Testis (tissue), 3 donors: ENCODE results near the gene ABHD17A. TPM values are rescaled to one million over a fixed set of nuclear protein-coding genes. Genes with fewer than 3 reads are reported as not detected.
A peak's percentile ranks its signal among the peaks of the same experiment; 100 is the strongest.

Experiments
- DNase-seq: peaks from one replicate; pipeline ENCODE4 v3.0.0-alpha.2; 2019
- H3K27ac ChIP-seq, 2 donors: fragments of 200-600 bp; sonication (generic); one replicate each; pipeline ENCODE4 v1.5.1; 2019
- H3K27me3 ChIP-seq: fragments of 200-600 bp; sonication (generic); one replicate; pipeline ENCODE4 v1.5.1; 2019
- H3K36me3 ChIP-seq: fragments of 200-600 bp; sonication (generic); one replicate; pipeline ENCODE4 v1.5.1; 2017; ENCODE audit warnings: low read depth; ENCODE audit errors: missing control alignments
- H3K4me1 ChIP-seq: fragments of 200-600 bp; sonication (generic); one replicate; pipeline ENCODE4 v1.5.1; 2019
- H3K4me3 ChIP-seq, 2 donors: fragments of 200-600 bp; sonication (generic); one replicate each; pipeline ENCODE4 v1.5.1; 2017 to 2019
- H3K9me3 ChIP-seq: fragments of 200-600 bp; sonication (generic); one replicate; pipeline ENCODE4 v1.5.1; 2017
- CTCF ChIP-seq, 3 experiments: fragments of 450-650 bp in 2 of 3; fragments of 200-600 bp in 1 of 3; sonication (generic) in 1 of 3; IDR thresholded peaks; one replicate each; pipeline ENCODE4 v1.5.1; 2016 to 2019; ENCODE audit warnings: antibody characterized with exemption in 3 of 3, mild to moderate bottlenecking in 2 of 3, moderate library complexity in 1 of 3
- POLR2A ChIP-seq: fragments of 450-650 bp; IDR thresholded peaks from one replicate; pipeline ENCODE4 v1.6.1; 2017; ENCODE audit warnings: antibody characterized with exemption, mild to moderate bottlenecking, moderate library complexity
- WGBS, 2 donors: methylation state at CpG; one replicate each; pipeline ENCODE4 v1.1.5; 2018; 5-methylcytosine and 5-hydroxymethylcytosine counted together
- intact Hi-C: fragments of 100-400 bp; cut with DNase I; formaldehyde crosslinking; loops from one replicate; pipeline ENCODE4 v1.15.1; 2023; ENCODE audit warnings: low total_unique reads
- polyA plus RNA-seq: library from polyadenylated mRNA; stranded (reverse); fragments of 350-450 nt; fragmentation: Illumina TruSeq; extraction: RNeasy Lipid Tissue Mini Kit (QIAGEN cat#74804); gene quantifications from one replicate; pipeline ENCODE4 v1.2.3, GENCODE V29; 2014; ENCODE audit warnings: low read depth, low replicate concordance; ENCODE audit not compliant: insufficient read depth
- total RNA-seq, 2 donors: library from RNA; depleted of rRNA; stranded (reverse); fragments of >200 nt; gene quantifications; one replicate each; pipeline ENCODE4 v1.2.3, GENCODE V29; 2016

Gene ABHD17A
- total and polyA plus RNA-seq, 3 donors from 2014 or later = 51.1 to 140 (median 127) TPM

GRCh38 chr19:1862424-1863327 lies 22.6 kb downstream of the ABHD17A start:
- no peak for TF ChIP-seq POLR2A
- no peak for TF ChIP-seq CTCF (IDR thresholded peaks at IDR 0.05)
- 0 to 1% methylated on average over 19 to 42 of the region's 109 CpGs for WGBS, 2 donors
- no peak for DNase-seq
- no peaks in the 10 kb centered on the region for H3K9me3 ChIP-seq
- intact Hi-C loops = no loop called here
- H3K36me3 ChIP-seq = no peaks in the 10 kb centered on the region
- peaks cover 46% of the 10 kb centered on the region for H3K4me1 ChIP-seq
- H3K27ac ChIP-seq = peak overlapping the region; percentile 44 to 56
- no peaks in the 10 kb centered on the region for H3K27me3 ChIP-seq
- peak overlapping the region; percentile 61 to 64 for H3K4me3 ChIP-seq

GRCh38 chr19:1862068-1862423 lies 23.2 kb downstream of the ABHD17A start:
- Histone ChIP-seq H3K9me3 (no peaks in the 10 kb centered on the region), H3K36me3 (no peaks in the 10 kb centered on the region), H3K4me1 (peaks cover 52% of the 10 kb centered on the region), H3K4me3 (peak overlapping the region; percentile 61 to 64), H3K27me3 (no peaks in the 10 kb centered on the region), H3K27ac (peak overlapping the region; percentile 44 to 50)
- intact Hi-C loops = no loop called here
- TF ChIP-seq CTCF (IDR thresholded peaks at IDR 0.05) (no peak), POLR2A (no peak)
- 4% methylated on average over 21 of the region's 21 CpGs; no CpG with 5 or more reads in 1 of the 2 donors for WGBS, 2 donors
- DNase-seq = no peak

GRCh38 chr19:1861599-1862031 lies 23.7 kb downstream of the ABHD17A start:
- Histone ChIP-seq H3K27me3 (no peaks in the 10 kb centered on the region), H3K9me3 (no peaks in the 10 kb centered on the region), H3K36me3 (no peaks in the 10 kb centered on the region), H3K4me1 (peaks cover 54% of the 10 kb centered on the region), H3K27ac (peak overlapping the region; percentile 44 to 50), H3K4me3 (peak overlapping the region; percentile 61 to 64)
- TF ChIP-seq POLR2A (no peak), CTCF (IDR thresholded peaks at IDR 0.05) (no peak)
- WGBS, 2 donors = 22 to 24% methylated on average over 19 to 23 of the region's 23 CpGs
- intact Hi-C loops = no loop called here
- no peak for DNase-seq

GRCh38 chr19:1860821-1861598 lies 24.3 kb downstream of the ABHD17A start:
- TF ChIP-seq POLR2A = no peak
- no peak for TF ChIP-seq CTCF (IDR thresholded peaks at IDR 0.05)
- no peaks in the 10 kb centered on the region for H3K36me3 ChIP-seq
- no peaks in the 10 kb centered on the region for H3K27me3 ChIP-seq
- intact Hi-C loops = no loop called here
- no peak for DNase-seq
- H3K4me1 ChIP-seq = peaks cover 60% of the 10 kb centered on the region
- peak overlapping the region in 1 of 2 donors; percentile 61 for H3K4me3 ChIP-seq
- no peaks in the 10 kb centered on the region for H3K9me3 ChIP-seq
- H3K27ac ChIP-seq = peak overlapping the region in 1 of 2 donors; percentile 50
- WGBS, 2 donors = 44 to 58% methylated on average over 21 to 27 of the region's 28 CpGs
